GM12864 (cell line): ENCODE data around the gene MMP15.

Source experiments
- DNase-seq: peaks from one replicate; pipeline ENCODE4 v3.0.0-alpha.2; 2011; ENCODE audit warnings: low read depth
- H3K4me3 ChIP-seq: 2 replicates; pipeline ENCODE4 v1.5.1; 2011; ENCODE audit warnings: mild to moderate bottlenecking, low read depth, low read length, control low read depth
- CTCF ChIP-seq: IDR thresholded peaks from 2 replicates; pipeline ENCODE4 v1.5.1; 2011; ENCODE audit warnings: low read depth, mild to moderate bottlenecking, moderate library complexity, low read length, control low read depth, inconsistent platforms; ENCODE audit errors: missing control alignments

The MMP15 gene

GRCh38 chr16:57997176-57997527 lies 28.4 kb upstream of the MMP15 start:
- no peak for TF ChIP-seq CTCF
- no peak overlapping the region for H3K4me3 ChIP-seq
- no peak for DNase-seq

- TF ChIP-seq CTCF, result no peak
- H3K4me3 ChIP-seq, result no peak overlapping the region
- DNase-seq, result no peak
Observed at GRCh38 chr16:57997528-57998265, 27.9 kb upstream of the MMP15 start.

- no peak for DNase-seq
- H3K4me3 ChIP-seq, result no peak overlapping the region
- no peak for TF ChIP-seq CTCF
Observed at GRCh38 chr16:57998486-57998885, 27.1 kb upstream of the MMP15 start.

- no peak for DNase-seq
- no peak overlapping the region for H3K4me3 ChIP-seq
- no peak for TF ChIP-seq CTCF
Observed at GRCh38 chr16:57998992-57999365, 26.6 kb upstream of the MMP15 start.

- no peak for DNase-seq
- peak; percentile 7 for TF ChIP-seq CTCF
- peak overlapping the region; percentile 67 for H3K4me3 ChIP-seq
Observed at GRCh38 chr16:57999366-57999970, 26.1 kb upstream of the MMP15 start.

- TF ChIP-seq CTCF, result no peak
- H3K4me3 ChIP-seq, result peak within 1 kb of the TSS; percentile 67
- DNase-seq, result no peak
Observed at GRCh38 chr16:57999971-58000705, 25.4 kb upstream of the MMP15 start, which contains the start of gene ZNF319. ZNF319 (minus strand) TSS chr16:58000672; CDS start chr16:57998265, 2,407 bp downstream.
